Activated CD4-positive, alpha-beta T cell treated with anti-CD3 and anti-CD28 coated beads, Interleukin-2, Interleukin-6, amounts not matched to agents 100 ng/mL and 50 ng/mL, durations not matched to agents 16 hours and 8 hours (primary cell): ENCODE data around the gene PRSS33.

ENCODE experiments used
- DNase-seq: peaks from one replicate; pipeline ENCODE4 v3.0.0-alpha.2; 2020

The PRSS33 gene, protein sequence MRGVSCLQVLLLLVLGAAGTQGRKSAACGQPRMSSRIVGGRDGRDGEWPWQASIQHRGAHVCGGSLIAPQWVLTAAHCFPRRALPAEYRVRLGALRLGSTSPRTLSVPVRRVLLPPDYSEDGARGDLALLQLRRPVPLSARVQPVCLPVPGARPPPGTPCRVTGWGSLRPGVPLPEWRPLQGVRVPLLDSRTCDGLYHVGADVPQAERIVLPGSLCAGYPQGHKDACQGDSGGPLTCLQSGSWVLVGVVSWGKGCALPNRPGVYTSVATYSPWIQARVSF

DNA sequence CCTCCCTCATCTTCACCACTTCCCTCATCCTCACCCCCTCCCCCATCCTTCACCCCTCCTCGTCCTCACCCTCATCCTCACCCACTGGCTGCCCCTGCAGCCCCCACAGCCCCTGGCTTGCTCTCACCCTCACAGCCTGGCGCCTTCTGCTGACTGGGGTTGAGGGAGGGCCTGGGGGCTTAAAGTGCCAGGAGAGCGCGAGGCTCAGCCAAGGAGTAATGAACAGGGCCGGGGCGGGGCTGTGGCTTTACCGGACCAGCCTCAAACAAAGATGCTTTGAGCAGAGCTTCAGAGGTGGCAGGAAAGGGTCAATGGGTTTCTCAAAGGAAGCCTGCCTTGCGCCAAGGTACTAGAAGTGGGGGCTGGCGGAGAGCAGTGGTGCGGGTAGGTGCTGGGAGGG lies at the start of gene PRSS33:
TSS of gene PRSS33 (minus strand) at position 155 of the 400 bp plus-strand sequence. CDS start 1,013 bp downstream, outside the sequence.
- DNase-seq = no peak

DNA sequence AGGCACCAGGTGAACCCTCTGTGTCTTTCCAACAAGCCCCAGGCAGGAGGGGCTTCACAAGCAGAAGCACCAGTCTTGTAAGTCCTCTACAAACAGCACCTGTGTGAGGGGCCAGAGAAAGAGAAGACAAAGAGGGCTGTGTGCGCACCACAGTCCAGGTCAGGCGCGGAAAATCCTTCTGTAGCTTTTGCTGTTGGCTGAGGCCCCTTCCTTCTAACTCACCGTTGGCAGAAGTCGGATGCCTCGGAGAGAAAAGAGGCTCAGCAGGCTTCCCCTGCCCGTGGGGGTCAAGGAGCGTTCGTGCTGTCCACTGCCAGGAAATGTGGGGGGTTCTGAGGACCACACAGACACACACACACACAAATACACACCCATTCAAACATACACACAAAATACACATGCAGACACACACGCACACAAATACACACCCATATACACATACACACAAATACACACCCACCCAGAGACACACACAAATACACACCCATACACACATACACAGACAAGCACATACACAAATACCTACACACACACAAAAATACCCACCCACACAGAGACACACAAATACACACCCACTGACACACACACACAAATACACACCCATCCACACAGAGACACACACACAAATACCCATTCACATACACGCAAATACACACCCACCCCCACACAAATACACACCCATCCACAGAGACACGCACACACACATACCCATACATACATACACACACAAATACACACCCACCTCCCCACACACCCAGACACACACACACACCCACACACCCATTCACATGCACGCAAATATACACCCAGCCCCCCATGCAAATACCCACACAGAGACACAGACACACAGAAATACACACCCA lies 49.5 kb upstream of the PRSS33 start:
- DNase-seq = no peak

DNA sequence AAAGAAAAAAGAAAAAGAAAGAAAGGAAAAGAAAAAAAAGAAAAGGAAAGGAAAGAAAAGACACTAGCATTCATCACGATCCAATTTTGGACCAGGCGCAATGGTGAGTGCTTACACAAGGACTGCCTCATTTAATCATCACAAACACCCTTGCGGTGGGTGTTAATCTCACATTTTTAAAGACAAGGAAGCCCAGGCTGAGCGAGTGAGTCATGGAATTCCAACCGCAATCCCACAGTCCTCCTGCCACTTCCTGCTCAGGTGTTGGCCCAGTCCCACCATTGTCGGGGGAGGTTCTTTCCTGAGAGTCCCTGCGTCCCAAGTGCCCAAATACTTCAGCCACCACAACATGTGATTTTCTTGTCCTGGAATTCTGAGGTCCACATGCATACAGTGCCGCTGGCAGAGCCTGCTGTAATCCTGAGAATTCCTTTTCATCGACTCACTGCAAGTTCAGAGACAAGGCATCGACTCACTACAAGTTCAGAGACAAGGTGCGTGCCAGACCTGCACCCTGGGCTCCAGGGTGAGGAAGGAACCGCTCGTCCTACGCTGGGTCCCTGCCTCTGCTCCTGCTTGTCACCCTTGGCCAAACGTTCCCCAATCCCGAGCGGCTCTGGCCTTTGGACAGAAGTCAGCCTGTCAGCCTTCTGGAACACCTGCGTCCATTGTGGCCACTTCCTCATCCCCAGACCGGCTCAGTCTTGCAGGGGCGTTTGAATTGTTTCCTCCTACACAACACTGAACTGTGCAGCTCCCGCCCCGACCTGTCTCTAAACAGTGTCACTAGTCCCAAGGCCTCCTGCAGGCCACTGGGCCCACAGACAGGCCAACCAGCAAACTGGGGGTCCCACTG lies 48.5 kb upstream of the PRSS33 start:
- no peak for DNase-seq

DNA sequence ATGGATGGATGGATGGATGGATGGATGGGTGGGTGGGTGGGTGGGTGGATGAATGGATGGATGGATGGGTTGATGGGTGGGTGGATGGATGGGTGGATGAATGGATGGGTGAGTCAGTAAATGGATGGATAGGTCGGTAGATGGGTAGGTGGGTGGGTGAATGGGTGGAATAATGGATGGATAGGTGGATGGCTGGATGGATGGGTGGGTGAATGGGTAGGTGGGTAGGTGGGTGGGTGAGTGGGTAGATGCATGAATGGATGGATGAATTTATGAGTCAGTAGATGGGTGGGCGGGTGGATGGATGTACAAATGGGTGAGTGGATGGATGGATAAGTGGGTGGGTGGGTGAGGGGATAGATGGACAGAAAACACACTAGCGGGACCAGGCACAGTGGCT lies 47.6 kb upstream of the PRSS33 start:
- DNase-seq = no peak

DNA sequence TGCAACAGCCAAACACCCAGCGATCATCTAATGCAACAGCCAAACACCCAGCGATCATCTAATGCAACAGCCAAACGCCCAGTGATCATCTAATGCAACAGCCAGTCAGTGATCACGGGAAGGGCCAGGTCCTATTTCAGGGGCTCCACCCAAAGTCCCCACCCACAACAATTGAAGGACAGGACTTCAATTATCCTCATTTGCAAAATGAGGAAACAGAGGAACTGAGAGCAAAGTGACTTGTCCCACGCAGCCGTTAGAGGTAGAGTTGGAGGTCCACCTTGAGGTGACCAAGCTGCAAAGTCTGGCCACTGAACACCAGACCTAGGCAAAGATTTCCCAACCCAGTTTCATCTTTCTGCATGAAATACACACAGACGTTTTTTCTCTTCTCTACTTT lies 46.4 kb upstream of the PRSS33 start:
- DNase-seq = no peak

DNA sequence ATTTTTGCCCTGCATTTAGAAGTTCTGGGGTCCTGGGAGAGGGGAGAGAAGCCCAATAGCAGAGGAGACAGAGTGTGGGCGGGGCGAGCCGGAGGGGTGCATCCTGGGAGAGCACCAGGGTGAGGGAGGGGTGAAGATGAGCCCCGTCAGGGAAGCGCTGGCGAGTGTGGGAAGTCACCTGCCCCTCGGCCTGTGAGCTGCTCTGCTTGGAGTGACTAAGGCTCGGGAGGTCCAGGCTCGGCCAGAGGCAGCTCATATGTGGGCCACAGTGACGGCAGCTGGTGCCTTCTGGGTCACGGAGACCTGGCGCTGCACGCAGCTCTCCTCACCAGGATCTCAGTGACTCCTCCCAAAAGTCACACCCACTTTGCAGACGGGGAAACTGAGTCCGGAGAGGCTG lies 43.8 kb upstream of the PRSS33 start:
- no peak for DNase-seq

DNA sequence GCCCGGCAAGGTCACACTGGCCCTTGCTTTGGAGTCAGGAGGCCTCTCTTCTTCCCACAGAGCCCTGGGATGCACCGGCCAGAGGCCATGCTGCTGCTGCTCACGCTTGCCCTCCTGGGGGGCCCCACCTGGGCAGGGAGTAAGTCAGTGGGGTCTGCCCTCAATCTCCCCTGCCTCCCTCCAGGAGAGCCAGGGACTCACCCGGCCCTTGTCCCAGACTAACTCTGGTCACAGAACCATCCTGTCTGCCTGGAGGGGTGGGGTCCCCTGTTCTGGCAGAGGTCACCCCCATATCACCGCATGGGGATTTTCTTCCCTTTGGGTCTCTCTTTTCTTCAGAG lies 43.0 kb upstream of the PRSS33 start:
- no peak for DNase-seq

DNA sequence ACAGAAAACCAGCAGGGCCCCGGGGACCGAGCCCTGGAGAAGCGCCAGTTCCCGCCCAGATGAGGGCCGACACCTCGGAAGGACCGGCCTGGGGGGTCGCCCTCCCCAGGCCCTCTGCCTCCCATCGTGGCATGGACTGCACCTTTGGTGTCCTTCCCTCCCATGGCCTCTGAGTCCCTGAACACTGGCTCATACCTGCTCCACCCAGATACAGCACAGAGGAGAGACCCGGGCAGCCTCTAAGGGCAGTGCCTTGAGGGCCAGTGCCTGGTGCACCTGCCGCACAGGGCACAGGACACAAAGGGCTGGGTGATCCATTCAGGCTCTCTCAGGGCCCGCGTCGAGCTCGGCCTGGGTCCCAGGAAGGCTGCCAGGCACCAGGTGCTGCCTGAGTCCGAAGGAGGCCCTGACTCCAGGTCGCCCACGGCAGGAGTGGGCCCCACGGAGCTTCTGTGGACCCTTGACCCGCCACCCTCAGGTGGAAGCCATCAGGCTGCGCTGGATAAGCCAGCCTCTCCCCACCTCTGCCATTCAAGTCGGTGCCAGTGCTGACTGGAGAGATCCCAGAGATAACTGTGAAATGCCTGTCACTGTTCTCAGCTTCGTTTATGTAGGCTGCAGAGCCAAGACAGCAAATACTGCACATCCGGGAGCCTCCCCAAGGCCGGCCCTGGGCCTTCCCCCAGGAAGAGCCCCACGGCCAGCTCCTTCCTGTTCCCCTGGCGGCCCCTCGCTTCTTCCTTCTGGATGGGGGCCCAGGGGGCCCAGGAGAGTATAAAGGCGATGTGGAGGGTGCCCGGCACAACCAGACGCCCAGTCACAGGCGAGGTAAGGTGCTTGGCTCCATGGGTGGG lies 42.4 kb upstream of the PRSS33 start, which contains the start of gene ZG16B:
TSS of gene ZG16B (plus strand) at position 803 of the 854 bp plus-strand sequence. CDS start 139 bp downstream, outside the sequence.
- peak; percentile 15 for DNase-seq

DNA sequence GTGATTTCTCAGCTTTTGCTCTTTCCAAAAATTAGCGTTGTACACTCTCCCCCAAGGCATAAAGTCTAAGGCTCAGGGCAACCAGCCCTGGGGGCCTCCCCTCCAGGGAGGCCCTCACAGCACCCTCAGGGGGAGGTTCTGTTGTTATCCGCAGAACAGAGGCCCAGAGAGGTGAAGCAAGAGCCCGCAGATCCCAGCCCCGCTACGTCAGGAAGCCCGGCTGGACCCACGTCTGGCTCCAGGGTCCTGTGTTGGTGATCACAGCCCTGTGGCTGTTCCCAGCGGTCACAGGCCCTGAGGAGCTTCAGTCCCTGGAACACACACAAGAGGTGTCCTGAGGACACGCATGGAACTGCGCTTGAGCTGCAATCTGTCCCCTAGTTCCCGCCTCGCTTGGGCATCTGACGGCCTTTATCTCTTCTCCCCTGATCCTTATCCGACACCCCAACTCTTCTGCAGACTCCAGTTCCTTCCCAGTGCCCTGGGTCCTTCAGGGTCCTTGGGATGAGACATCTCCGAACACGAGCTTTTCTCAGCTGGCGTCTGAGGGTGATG lies 41.6 kb upstream of the PRSS33 start:
- DNase-seq = no peak

DNA sequence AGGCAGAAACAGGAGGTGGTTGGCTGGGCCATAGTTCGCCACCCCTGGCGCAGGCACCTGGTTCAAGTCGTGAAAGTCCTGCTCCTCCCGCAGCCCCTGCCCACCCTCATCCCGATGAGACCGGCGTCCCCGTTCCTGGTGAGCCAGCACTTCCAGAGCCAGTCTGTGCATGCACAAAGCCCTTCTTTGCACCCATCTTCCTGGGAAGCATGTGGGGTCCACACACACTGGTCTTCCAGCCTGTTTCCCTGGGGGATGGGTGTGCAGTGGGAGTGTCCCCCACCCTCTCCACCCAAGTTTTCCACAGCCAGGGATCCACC lies 41.1 kb upstream of the PRSS33 start:
- no peak for DNase-seq

DNA sequence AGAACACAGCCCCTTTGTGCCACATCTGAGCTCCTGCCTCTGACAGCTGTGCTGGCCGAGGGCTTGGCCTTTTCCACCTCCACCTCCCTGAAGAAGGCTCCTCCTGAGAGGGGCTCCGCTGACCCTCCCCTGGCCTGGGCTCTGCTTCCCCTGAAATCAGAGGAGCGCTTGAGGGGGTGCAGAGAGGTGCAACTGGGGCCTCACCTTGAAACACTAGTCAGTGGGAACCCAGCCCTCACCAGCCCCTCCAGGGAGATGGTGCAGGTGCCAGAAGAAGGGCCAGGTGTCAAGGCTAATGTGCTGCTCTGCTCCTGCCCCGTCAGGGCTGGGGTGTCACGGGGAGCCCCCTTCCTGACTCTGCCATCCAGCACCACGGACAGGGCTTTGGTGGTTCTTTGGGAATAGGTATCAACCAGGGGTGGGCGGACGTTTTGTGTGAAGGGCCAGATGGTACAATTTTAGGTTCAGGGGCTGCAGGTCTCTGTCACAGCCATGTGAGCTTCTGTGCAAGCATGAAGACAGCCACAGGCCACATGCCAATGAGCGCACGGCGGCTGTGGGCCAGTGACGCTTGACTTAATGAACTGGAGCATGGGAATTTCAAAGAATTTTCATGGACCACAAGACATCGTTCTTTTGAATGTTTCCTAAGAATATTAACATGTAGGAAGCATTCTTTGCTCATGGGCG lies 40.6 kb upstream of the PRSS33 start:
- no peak for DNase-seq

DNA sequence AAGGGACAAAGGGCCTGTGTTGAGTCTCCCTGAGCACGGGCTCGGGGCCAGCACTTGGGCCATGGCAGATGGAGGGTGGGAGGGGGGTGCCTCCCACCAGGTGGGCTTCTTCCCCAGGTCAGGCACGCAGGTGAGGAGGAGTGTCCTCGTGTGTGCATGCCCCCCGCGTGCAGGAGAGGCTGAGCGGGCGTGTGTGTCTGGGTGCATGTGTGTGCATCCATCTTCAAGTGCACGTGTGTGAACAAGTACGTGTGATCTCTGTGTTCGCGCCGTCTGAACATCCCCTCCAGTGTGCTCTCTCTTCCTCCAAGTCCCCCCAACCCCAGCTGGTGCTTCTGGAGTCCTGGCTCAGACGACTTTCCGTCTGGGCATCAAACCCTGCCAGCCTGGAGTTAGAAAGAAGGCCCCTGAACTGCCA lies 40.0 kb upstream of the PRSS33 start:
- DNase-seq = no peak

DNA sequence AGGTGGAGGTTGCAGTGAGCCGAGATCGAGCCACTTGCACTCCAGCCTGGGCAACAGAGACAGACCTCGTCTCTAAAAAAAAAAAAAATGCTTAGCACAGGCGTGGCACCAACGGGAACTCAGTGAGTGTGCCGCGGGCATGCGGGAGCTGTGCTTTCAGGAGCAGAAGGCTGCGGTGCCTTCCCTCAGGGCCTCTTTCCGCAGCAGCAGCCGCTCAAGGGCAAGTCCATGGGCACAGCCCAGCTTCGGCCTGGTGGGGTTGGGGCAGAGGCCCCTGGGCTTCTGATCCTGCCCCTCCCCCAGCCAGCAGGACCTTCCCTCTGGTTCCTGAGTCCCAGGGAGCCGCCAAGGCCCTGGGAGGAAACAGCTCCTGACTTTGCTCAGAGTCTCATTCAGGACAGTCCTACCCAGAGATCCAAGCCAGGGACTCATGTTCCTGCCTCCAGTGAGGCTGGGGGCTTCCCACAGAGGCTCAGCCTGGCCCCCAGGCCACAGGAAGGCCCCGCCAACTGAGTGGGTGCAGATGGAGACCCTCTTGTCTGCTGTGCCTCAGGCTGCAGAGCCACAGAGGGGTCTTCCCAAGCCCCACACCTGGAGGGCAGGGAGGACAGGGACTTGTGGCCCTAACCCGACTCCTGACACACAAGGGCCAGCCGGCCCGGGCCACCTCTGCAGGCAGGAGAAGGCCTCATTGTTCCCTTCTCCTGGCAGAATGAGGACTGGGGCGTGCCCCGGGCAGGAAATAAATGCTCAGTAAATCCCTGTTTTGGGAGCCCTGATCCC lies 39.4 kb upstream of the PRSS33 start:
- no peak for DNase-seq

DNA sequence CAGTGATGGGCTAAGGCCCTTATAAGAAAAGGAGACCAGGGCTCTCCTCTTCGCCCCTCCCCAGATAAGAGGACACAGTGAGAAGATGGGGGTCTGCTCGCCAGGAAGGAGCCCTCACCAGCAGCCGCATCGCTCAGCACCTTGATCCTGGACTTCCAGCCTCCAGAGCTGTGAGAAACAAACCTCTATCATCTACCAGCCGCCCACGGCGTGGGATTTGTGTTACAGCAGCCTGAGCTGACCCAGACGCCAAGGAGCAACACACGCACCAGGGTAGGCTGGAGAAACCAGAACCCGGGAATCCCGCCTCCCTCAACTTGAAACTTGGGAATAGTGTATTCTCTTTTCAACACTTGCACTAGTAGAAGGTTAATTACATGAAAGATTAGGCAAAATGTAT lies 38.5 kb upstream of the PRSS33 start:
- DNase-seq = no peak

DNA sequence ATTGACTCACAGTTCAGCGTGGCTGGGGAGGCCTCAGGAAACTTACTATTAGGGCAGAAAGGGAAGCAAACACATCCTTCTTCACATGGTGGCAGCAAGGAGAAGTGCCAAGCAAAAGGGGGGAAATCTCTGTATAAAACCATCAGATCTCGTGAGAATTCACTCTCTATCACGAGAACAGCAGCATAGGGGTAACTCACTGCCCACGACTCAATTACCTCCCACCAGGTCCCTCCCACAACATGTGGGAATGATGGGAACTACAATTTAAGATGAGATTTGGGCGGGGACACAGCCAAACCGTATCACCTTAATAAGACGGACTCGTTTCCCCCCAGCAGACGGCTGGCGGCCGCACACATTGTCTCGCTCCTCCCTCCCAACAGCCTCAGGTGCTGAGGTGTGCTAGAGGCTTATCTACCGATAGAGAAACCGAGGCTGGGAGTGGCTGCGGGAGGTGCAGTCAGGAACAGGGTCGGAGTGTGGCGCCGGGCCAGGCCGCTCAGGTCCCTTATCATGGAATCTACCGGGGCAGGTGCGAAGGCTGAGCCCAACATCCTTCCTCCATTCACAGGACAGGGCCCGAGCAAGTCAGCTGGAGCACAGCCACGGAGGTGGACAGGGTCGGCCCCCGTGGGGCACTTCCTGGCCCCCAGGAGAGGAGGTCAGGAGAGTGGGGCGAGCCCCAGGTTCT lies 37.8 kb upstream of the PRSS33 start:
- DNase-seq = no peak

DNA sequence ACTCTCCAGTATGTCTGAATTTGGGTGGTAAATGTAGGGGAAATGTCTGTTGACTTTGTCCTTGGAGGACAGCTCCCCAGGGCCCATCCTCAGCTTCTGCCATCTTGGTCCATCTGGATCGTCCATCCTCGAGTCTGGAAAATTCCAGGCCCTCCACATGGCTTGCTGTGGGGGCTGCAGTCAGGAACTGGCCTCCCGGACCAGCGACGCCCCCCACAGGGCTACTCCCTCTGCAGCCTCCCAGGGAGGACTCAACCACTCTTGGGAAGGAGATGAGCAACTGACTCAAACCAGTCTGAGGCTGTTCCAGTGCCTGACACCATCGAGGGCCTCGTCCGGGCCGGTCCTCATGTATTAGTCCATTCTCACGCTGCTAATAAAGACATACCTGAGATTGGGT lies 37.3 kb upstream of the PRSS33 start:
- no peak for DNase-seq

DNA sequence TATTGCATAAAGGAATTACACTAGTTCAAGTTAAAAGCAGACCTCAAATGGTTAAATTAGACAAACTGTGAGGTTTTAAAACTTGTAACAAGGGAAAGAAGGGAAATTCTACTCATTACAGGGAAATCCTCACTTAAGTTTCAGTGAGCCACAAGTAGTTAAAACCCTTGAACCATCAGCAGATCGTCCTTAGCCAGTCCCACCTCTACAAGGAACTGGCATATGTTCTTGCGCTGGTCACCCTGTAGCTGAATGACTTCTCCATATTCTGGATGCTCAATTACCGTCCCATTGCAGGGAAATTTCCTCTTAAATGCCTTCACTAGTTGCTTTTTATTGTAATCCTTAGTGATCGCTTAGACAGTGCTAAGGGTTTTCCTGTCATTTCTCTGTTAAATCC lies 35.1 kb upstream of the PRSS33 start:
- no peak for DNase-seq

DNA sequence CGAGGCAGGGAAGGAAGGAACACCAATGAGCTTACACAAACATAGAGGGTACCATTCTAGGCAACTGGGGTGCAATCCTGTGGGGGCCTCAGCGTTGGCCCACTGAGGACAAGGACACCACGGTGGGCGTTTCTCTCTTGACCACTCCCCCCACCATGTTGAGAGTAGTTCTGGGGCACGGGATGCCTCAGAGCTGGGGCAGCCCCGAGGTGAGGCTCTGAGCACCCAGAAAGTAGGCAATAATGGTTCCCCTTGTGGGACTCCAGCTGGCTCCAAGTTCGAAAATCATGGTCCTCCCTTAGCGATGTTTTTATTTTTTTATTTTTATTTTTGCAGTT lies 34.8 kb upstream of the PRSS33 start:
- no peak for DNase-seq

DNA sequence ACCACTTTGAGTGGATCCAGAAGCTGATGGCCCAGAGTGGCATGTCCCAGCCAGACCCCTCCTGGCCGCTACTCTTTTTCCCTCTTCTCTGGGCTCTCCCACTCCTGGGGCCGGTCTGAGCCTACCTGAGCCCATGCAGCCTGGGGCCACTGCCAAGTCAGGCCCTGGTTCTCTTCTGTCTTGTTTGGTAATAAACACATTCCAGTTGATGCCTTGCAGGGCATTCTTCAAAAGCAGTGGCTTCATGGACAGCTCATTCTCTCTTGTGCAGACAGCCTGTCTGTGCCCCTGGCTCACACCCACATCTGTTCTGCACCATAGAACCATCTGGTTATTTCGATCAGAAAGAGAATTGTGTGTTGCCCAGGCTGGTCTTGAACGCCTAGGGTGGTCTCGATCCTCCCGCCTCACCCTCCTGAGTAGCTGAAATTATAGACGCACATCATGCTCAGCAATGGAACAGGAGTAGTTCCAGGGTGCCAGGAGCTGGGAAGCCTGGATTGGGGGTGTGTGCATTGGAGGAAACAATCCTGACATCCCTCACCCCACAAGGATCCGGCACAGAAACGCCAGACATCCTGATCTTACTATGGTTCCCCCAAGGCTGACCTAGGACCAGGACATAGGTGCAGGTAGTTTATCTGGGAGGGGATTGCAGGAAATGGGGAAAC lies 34.3 kb upstream of the PRSS33 start:
- DNase-seq = no peak
